ENCODE results near the gene RNF180. TPM values are rescaled to one million over a fixed set of nuclear protein-coding genes. Genes with fewer than 3 reads are reported as not detected.

RNF180 gene
- total RNA-seq (2016; rRNA removed; fragmentation: Illumina TruSeq; extraction: Trizol): 0.11 and 0.20 TPM in 2 replicates
- 0.09 and 0.10 TPM in 2 replicates for total RNA-seq (2016; cell fraction: cytosol; rRNA removed; fragmentation: Illumina TruSeq; extraction: Trizol; ENCODE audit: low read depth)
- 0.03 and 0.13 TPM in 2 replicates for total RNA-seq (2016; cell fraction: insoluble cytoplasmic fraction; rRNA removed; fragmentation: Illumina TruSeq; extraction: Trizol)
- total RNA-seq (2016; cell fraction: membrane; rRNA removed; fragmentation: Illumina TruSeq; extraction: Trizol): 0.03 TPM in 1 of 2 replicates, not detected in the other
- total RNA-seq (2016; cell fraction: nucleus; rRNA removed; fragmentation: Illumina TruSeq; extraction: Trizol): 0.41 and 0.56 TPM in 2 replicates
- 0.04 TPM in 1 of 2 replicates, not detected in the other for polyA plus RNA-seq (2011; rRNA removed)
- 0.01 and 0.05 TPM in 2 replicates for polyA plus RNA-seq (2011; cell fraction: cytosol; rRNA removed)
- polyA plus RNA-seq (2011; cell fraction: nucleus; rRNA removed): not detected in 2 replicates
- polyA plus RNA-seq (2012): 0.05 and 0.13 TPM in 2 replicates
- polyA plus RNA-seq (2016; cell fraction: cytosol; fragmentation: Illumina TruSeq; extraction: Trizol; ENCODE audit: low read depth): not detected in 2 replicates
- polyA plus RNA-seq (2016; cell fraction: insoluble cytoplasmic fraction; fragmentation: Illumina TruSeq; extraction: Trizol; ENCODE audit: low read depth): not detected in 2 replicates
- not detected in 2 replicates for polyA plus RNA-seq (2016; cell fraction: membrane; fragmentation: Illumina TruSeq; extraction: Trizol; ENCODE audit: low read depth)
- 0.56 TPM in 1 of 2 replicates, not detected in the other for polyA plus RNA-seq (2016; cell fraction: nucleus; fragmentation: Illumina TruSeq; extraction: Trizol; ENCODE audit: insufficient read depth, low read depth)
- not detected in 2 replicates for polyA minus RNA-seq (2011; rRNA and poly(A)+ RNA removed; ENCODE audit: low replicate concordance)
- polyA minus RNA-seq (2011; cell fraction: cytosol; rRNA and poly(A)+ RNA removed): not detected in 2 replicates
- polyA minus RNA-seq (2011; cell fraction: nucleus; rRNA and poly(A)+ RNA removed): 0.26 and 0.37 TPM in 2 replicates
- Bru-seq, nascent RNA: percentile 18 among the genes with signal in this experiment
- percentile 15 among the genes with signal in this experiment for BruChase-seq, experiment 1, labeled RNA remaining after a 6-hour chase
- percentile 16 among the genes with signal in this experiment for BruChase-seq, experiment 2, labeled RNA remaining after a 2-hour chase
- long read RNA-seq, experiment 1: 0 reads
- long read RNA-seq, experiment 2: 0 reads

- BruUV-seq (replicated peaks): no TSS peak
- ATAC-seq (peak; percentile 92), DNase-seq (ENCODE audit: low spot score) (no peak), FAIRE-seq (no peak)
- Histone ChIP-seq H3K4me1 (ENCODE audit: insufficient read depth, low read length) (peaks cover 7% of the 10 kb centered on the region), H3K79me2 (ENCODE audit: insufficient read depth, low read length) (no peaks in the 10 kb centered on the region), H3K9me3 (ENCODE audit: low read length) (no peaks in the 10 kb centered on the region), H3K27me3 (ENCODE audit: control insufficient read depth in 1 of 2, insufficient read depth in 2 of 2, low read length in 2 of 2) (peaks cover 4 to 24% of the 10 kb centered on the region in 2 experiments), H2AFZ (ENCODE audit: low read length) (no peak within 1 kb of the TSS), H3K27ac (ENCODE audit: extremely low read length, insufficient read depth, low read length) (no peak within 1 kb of the TSS), H3K36me3 (replicated peaks in 1 of 2; ENCODE audit: control insufficient read depth in 1 of 2, insufficient read depth in 2 of 2, low read length in 2 of 2) (no peaks in the 10 kb centered on the region), H3K4me3 (replicated peaks in 1 of 3; ENCODE audit: insufficient read depth in 1 of 3, low read depth in 2 of 3, low read length in 3 of 3) (peak within 1 kb of the TSS; percentile 26 to 64 (median 39); a peak in 5 of 6 replicates), H4K20me1 (ENCODE audit: insufficient read depth, low read length) (no peaks in the 10 kb centered on the region), H3K9ac (ENCODE audit: insufficient read depth, low read depth, low read length) (no peak within 1 kb of the TSS), H3K4me2 (ENCODE audit: low read depth, low read length) (peak within 1 kb of the TSS; percentile 71)
- intact Hi-C loops (cut with micrococcal nuclease; ENCODE audit: unreplicated experiment): no loop called here
- ChIA-PET POLR2A (no interaction called here), CTCF (ENCODE audit: low intra/inter-chr PET ratio, low total read pairs) (no interaction called here)
- in situ Hi-C loops (cut with HindIII; ENCODE audit: extremely low pct_ligation_motif_present, low pct_unique_long_range_greater_than_20kb): no loop called here
- 3% methylated on average over 8 of the region's 88 CpGs for WGBS (ENCODE audit: low lambda C conversion rate)
- 0 out of 2 replicates have a peak, but pooled peaks have one; percentile 19 for TF ChIP-seq ATF7-NPFF (CRISPR knock-in tag; IDR thresholded peaks at IDR 0.05; ENCODE audit: low read depth)
- peak; percentile 69; the same call in 1 of the 2 replicates for TF ChIP-seq ZNF563 (CRISPR knock-in tag; IDR thresholded peaks at IDR 0.05)
- TF ChIP-seq ZNF574 (CRISPR knock-in tag; IDR thresholded peaks at IDR 0.05): 0 out of 2 replicates have a peak, but pooled peaks have one; percentile 26
- TF ChIP-seq ZNF3 (CRISPR knock-in tag; IDR thresholded peaks at IDR 0.05): no peak
- peak; percentile 19; the same call in 1 of the 2 replicates for TF ChIP-seq ZFX (CRISPR knock-in tag; IDR thresholded peaks at IDR 0.05; ENCODE audit: low read depth)
- peak; percentile 44; the same call in 1 of the 2 replicates for TF ChIP-seq ZNF687 (CRISPR knock-in tag; IDR thresholded peaks at IDR 0.05)
- no peak for TF ChIP-seq ZNF772 (CRISPR knock-in tag; IDR thresholded peaks at IDR 0.05)
- TF ChIP-seq ZNF605 (CRISPR knock-in tag; IDR thresholded peaks at IDR 0.05): no peak
Measured at GRCh38 chr5:64165500-64166200, at the start of gene RNF180. Gene RNF180, plus strand, starts transcription at chr5:64165843. Its CDS starts 34,965 bp downstream, at chr5:64200808.

All from HepG2 (cell line).